OCI-LY7 (cell line): Measurements from ENCODE around the gene THRAP3. TPM values are rescaled to one million over a fixed set of nuclear protein-coding genes. Genes with fewer than 3 reads are reported as not detected.

Experiments used
- BruUV-seq: library from RNA; stranded (reverse); fragments of 400-500 nt; replicated peaks from 2 replicates; lab custom pipeline; 2021; lab: Mats Ljungman, UMichigan
- CTCF ChIA-PET: fragments of 300-600 bp; sonication (Branson Sonifier 250); formaldehyde crosslinking; loops from one replicate; lab custom pipeline; 2022; ENCODE audit warnings: antibody characterized with exemption; ENCODE audit not compliant: unreplicated experiment; lab: Charles Lee
- POLR2A ChIA-PET: fragments of 300-600 bp; sonication (Branson Sonifier 250); formaldehyde crosslinking; loops from one replicate; lab custom pipeline; 2022; ENCODE audit warnings: antibody characterized with exemption; lab: Charles Lee
- DNase-seq: peaks from one replicate; pipeline ENCODE4 v3.0.0-alpha.2; 2015; ENCODE audit warnings: low spot score
- H2AFZ ChIP-seq: fragments of 200-600 bp; sonication (generic), shearing (Covaris generic); 2 replicates; pipeline ENCODE4 v1.6.1; 2014; ENCODE audit warnings: mild to moderate bottlenecking, antibody characterized with exemption, low read length, moderate library complexity
- H3K27ac ChIP-seq: fragments of 200-600 bp; sonication (generic); 2 replicates; pipeline ENCODE4 v1.5.1; 2014; ENCODE audit warnings: mixed run types, low read depth, mild to moderate bottlenecking, moderate library complexity, low read length, inconsistent platforms; ENCODE audit not compliant: poor library complexity, severe bottlenecking
- H3K36me3 ChIP-seq: fragments of 200-600 bp; sonication (generic); 2 replicates; pipeline ENCODE4 v1.6.1; 2014; ENCODE audit warnings: mild to moderate bottlenecking, antibody characterized with exemption, low read length, moderate library complexity, mixed read lengths; ENCODE audit not compliant: insufficient read depth
- H3K4me1 ChIP-seq: fragments of 200-600 bp; sonication (generic); 2 replicates; pipeline ENCODE4 v1.5.1; 2014; ENCODE audit warnings: mild to moderate bottlenecking, low read length; ENCODE audit not compliant: insufficient read depth, poor library complexity, severe bottlenecking
- H3K4me2 ChIP-seq: fragments of 200-600 bp; sonication (generic); 2 replicates; pipeline ENCODE4 v1.6.1; 2014; ENCODE audit warnings: mild to moderate bottlenecking, low read length
- H3K4me3 ChIP-seq: fragments of 200-600 bp; sonication (generic); 2 replicates; pipeline ENCODE4 v1.5.1; 2014; ENCODE audit warnings: mild to moderate bottlenecking, low read depth, low read length; ENCODE audit not compliant: poor library complexity, severe bottlenecking
- H3K79me2 ChIP-seq: fragments of 200-600 bp; sonication (generic); 2 replicates; pipeline ENCODE4 v1.6.1; 2016; ENCODE audit warnings: low read depth, mild to moderate bottlenecking, low read length, moderate library complexity, mixed read lengths; ENCODE audit not compliant: insufficient read depth
- H3K9me2 ChIP-seq: fragments of 200-600 bp; sonication (generic); 2 replicates; pipeline ENCODE4 v1.6.1; 2016; ENCODE audit warnings: mild to moderate bottlenecking, low read length, mixed read lengths; ENCODE audit not compliant: insufficient read depth
- H3K9me3 ChIP-seq: fragments of 200-600 bp; sonication (generic); 2 replicates; pipeline ENCODE4 v1.6.1; 2014; ENCODE audit warnings: mild to moderate bottlenecking, mixed run types, low read length, mixed read lengths
- H4K20me1 ChIP-seq: fragments of 200-600 bp; sonication (generic); 2 replicates; pipeline ENCODE4 v1.6.1; 2014; ENCODE audit warnings: mild to moderate bottlenecking, antibody characterized with exemption, low read length, moderate library complexity, mixed read lengths; ENCODE audit not compliant: insufficient read depth
- CTCF ChIP-seq: fragments of 200-600 bp; sonication (generic); conservative IDR thresholded peaks from 2 replicates; pipeline ENCODE4 v1.5.1; 2014; ENCODE audit warnings: mild to moderate bottlenecking, antibody characterized with exemption, low read length, moderate library complexity, mixed read lengths
- EZH2phosphoT487 ChIP-seq: fragments of 200-600 bp; sonication (generic); IDR thresholded peaks from 2 replicates; pipeline ENCODE4 v1.6.1; 2018; ENCODE audit warnings: low read depth, borderline replicate concordance, mild to moderate bottlenecking, mixed run types, antibody characterized with exemption, low read length, moderate library complexity, mixed read lengths
- intact Hi-C: fragments of 100-400 bp; cut with micrococcal nuclease; formaldehyde crosslinking; loops from one replicate; pipeline ENCODE4 v1.10.0; 2022; ENCODE audit not compliant: unreplicated experiment
- total RNA-seq, 2 experiments: library from RNA; depleted of rRNA in 1 of 2; stranded (reverse); fragments of >200 nt in 1 of 2; shearing (Covaris generic) in 1 of 2; gene quantifications; 2 replicates each; pipeline ENCODE4 v1.2.3, GENCODE V29; 2014 to 2022

The THRAP3 gene
- total RNA-seq, 2 experiments from 2014 or later = 98.7 to 132 TPM

DNA sequence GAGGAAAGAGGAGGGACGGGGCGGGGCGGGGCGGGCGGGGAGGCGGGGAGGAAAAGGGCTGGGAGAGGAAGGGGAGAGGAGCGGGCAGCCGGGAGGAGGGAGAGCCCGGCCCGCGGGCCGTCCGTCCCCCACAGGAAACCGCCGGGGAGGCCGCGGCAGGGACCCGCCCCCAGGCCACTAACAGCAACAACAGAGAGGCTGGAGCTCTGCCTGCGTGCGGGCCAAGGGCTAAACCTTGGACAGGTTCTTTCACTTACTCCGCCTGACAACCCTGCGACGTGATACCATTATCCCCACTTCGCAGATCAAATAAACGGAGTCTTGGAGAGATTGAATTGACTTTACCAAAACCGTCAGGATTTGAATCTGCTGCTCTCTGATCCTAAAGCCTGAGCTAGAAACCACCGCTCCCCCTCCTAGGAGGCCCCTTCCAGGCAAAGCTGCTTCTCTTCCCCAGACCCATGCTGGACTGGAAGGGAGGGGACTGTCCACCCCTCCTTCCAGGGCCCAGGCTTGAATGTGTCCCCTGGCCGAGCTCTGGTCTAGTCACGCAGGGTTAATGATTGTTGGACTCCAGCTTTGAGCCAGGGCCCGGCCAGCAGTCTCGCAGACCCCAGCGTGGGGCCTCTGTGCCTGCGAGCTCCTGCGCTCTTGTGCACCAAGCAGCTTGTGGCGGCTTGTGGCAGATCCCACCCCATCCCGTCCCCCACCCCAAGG, 99.6 kb downstream of the THRAP3 start, which contains the start of gene EVA1B:
TSS of gene EVA1B (minus strand) at position 10 of the 717 bp plus-strand sequence. CDS start 608 bp downstream, outside the sequence.
- no peak for TF ChIP-seq CTCF
- Histone ChIP-seq H2AFZ (0 out of 2 replicates have a peak within 1 kb of the TSS, but pooled peaks have one; percentile 42), H3K9me2 (no peaks in the 10 kb centered on the region), H3K4me3 (peak within 1 kb of the TSS; percentile 56), H3K79me2 (no peaks in the 10 kb centered on the region), H3K9me3 (no peaks in the 10 kb centered on the region), H3K27ac (no peak within 1 kb of the TSS), H3K4me1 (peaks cover 35% of the 10 kb centered on the region), H3K36me3 (no peaks in the 10 kb centered on the region), H4K20me1 (no peaks in the 10 kb centered on the region), H3K4me2 (peak within 1 kb of the TSS; percentile 61)
- no TSS peak for BruUV-seq
- intact Hi-C loops = no loop called here
- DNase-seq = peak; percentile 29
- CTCF ChIA-PET = no interaction called here
- POLR2A ChIA-PET = no interaction called here

GRCh38 chr1:36324353-36324703, 100.1 kb downstream of the THRAP3 start:
- no peaks in the 10 kb centered on the region for H4K20me1 ChIP-seq
- H3K9me3 ChIP-seq = no peaks in the 10 kb centered on the region
- CTCF ChIA-PET = no interaction called here
- no peaks in the 10 kb centered on the region for H3K36me3 ChIP-seq
- intact Hi-C loops = no loop called here
- no peak overlapping the region for H3K27ac ChIP-seq
- no peaks in the 10 kb centered on the region for H3K9me2 ChIP-seq
- H3K4me3 ChIP-seq = no peak overlapping the region
- peaks cover 41% of the 10 kb centered on the region for H3K4me1 ChIP-seq
- BruUV-seq = no TSS peak
- TF ChIP-seq EZH2phosphoT487 = no peak
- TF ChIP-seq CTCF = no peak
- no peak for DNase-seq
- no peaks in the 10 kb centered on the region for H3K79me2 ChIP-seq
- no peak overlapping the region for H2AFZ ChIP-seq
- H3K4me2 ChIP-seq = no peak overlapping the region
- POLR2A ChIA-PET = no interaction called here

GRCh38 chr1:36326499-36326898, 102.3 kb downstream of the THRAP3 start:
- ChIA-PET POLR2A (no interaction called here), CTCF (no interaction called here)
- peak; percentile 34 for DNase-seq
- Histone ChIP-seq H3K4me2 (no peak overlapping the region), H3K4me3 (no peak overlapping the region), H2AFZ (no peak overlapping the region), H4K20me1 (no peaks in the 10 kb centered on the region), H3K9me3 (no peaks in the 10 kb centered on the region), H3K9me2 (no peaks in the 10 kb centered on the region), H3K27ac (no peak overlapping the region), H3K4me1 (peaks cover 55% of the 10 kb centered on the region), H3K36me3 (no peaks in the 10 kb centered on the region), H3K79me2 (no peaks in the 10 kb centered on the region)
- BruUV-seq = no TSS peak
- intact Hi-C loops = no loop called here
- TF ChIP-seq EZH2phosphoT487 (no peak), CTCF (no peak)
